Esophagus mucosa (tissue), 1 donor: Measurements from ENCODE around the gene TRIO. TPM values are rescaled to one million over a fixed set of nuclear protein-coding genes. Genes with fewer than 3 reads are reported as not detected.
"Not testable (repeated sequence)": the region's sequence is repeated elsewhere in the genome, so short reads cannot be mapped to it uniquely, and the experiment has no call there.

Source experiments
- ATAC-seq: fragments of 200-7000 bp; cut with Tn5 transposase; one replicate; pipeline ENCODE4 v1.9.1; 2020
- total RNA-seq: library from RNA; stranded (reverse); gene quantifications from one replicate; pipeline ENCODE4 v1.2.4, GENCODE V29; 2023
- donor health status: DM: yes; HTN: yes; CAD: no.

Gene TRIO
- total RNA-seq, 1 donor from 2014 or later = 42.0 TPM

- no peak for ATAC-seq
These were observed 44.0 kb downstream of the TRIO start for GRCh38 chr5:14187157-14187556.

- no peak for ATAC-seq
These were observed 44.5 kb downstream of the TRIO start for GRCh38 chr5:14187660-14188059.

GRCh38 chr5:14188778-14189177 is 45.6 kb downstream of the TRIO start:
- no peak for ATAC-seq

- ATAC-seq = no peak
These were observed 46.5 kb downstream of the TRIO start for GRCh38 chr5:14189680-14190079.

GRCh38 chr5:14190194-14191164 is 47.3 kb downstream of the TRIO start:
- peak; percentile 92 for ATAC-seq

GRCh38 chr5:14191325-14191724 is 48.2 kb downstream of the TRIO start:
- ATAC-seq = no peak

- no peak for ATAC-seq
These were observed 50.4 kb downstream of the TRIO start for GRCh38 chr5:14193496-14193895.

GRCh38 chr5:14195588-14195987 is 52.4 kb downstream of the TRIO start:
- no peak for ATAC-seq

GRCh38 chr5:14197056-14197455 is 53.9 kb downstream of the TRIO start:
- ATAC-seq = no peak

GRCh38 chr5:14199902-14200301 is 56.8 kb downstream of the TRIO start:
- ATAC-seq = no peak

- no peak for ATAC-seq
These were observed 57.3 kb downstream of the TRIO start for GRCh38 chr5:14200312-14200990.

GRCh38 chr5:14201325-14202045 is 58.3 kb downstream of the TRIO start:
- ATAC-seq = no peak

- no peak for ATAC-seq
These were observed 59.3 kb downstream of the TRIO start for GRCh38 chr5:14202462-14202861.

- no peak for ATAC-seq
These were observed 61.0 kb downstream of the TRIO start for GRCh38 chr5:14204011-14204670.

- ATAC-seq = peak; percentile 50
These were observed 61.7 kb downstream of the TRIO start for GRCh38 chr5:14204785-14205321.

GRCh38 chr5:14206028-14206725 is 63.0 kb downstream of the TRIO start:
- ATAC-seq = no peak

- ATAC-seq = not testable (repeated sequence)
These were observed 64.3 kb downstream of the TRIO start for GRCh38 chr5:14207428-14207827.

GRCh38 chr5:14208071-14209021 is 65.2 kb downstream of the TRIO start:
- ATAC-seq = peak; percentile 60

- no peak for ATAC-seq
These were observed 66.2 kb downstream of the TRIO start for GRCh38 chr5:14209222-14209822.

- ATAC-seq = no peak
These were observed 66.7 kb downstream of the TRIO start for GRCh38 chr5:14209836-14210235.
